ENCODE data around the gene RPS6KC1. TPM values are rescaled to one million over a fixed set of nuclear protein-coding genes. Genes with fewer than 3 reads are reported as not detected.

Gene RPS6KC1
- total RNA-seq, 1 donor from 2014 or later = 32.6 TPM

DNA sequence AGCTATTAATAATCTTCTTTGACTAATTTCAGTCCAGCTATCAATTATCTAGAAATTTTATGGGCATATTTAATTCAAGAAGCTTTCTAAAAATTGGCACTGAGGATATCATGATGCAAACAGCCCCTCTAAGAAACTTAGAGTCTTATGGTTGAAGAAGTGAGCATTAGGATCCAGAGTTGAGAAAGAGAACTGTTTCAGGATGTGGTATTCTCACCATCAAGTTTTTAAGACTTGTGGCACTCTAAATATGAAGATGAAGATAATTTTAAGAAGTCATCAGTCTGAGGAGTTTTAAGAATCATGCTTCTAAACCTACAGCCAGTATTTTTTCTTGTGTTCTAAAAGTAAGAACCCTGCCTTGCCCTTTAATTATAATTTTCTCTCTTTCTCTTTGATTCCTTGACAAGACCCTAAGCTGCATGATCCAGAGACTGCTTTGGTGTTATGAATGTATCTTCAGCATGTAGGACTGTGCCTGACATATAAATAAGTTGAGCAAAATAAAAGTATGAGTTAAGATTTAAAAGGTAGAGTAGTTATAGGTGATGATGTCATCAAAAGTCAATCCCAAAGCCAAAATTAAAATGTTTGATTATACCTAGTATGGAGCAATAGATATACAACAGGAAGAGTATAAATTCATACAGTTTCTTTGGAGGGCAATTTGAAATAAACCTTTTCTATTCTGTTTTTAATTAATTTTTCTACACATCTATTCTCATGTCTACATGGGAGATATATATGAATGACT is 39.1 kb downstream of the RPS6KC1 start:
- H3K27me3 Mint-ChIP-seq (ENCODE audit: insufficient read depth, low read depth) = no peaks in the 10 kb centered on the region
- TF ChIP-seq CTCF (IDR thresholded peaks at IDR 0.05) = no peak
- TF ChIP-seq EZH2 (IDR thresholded peaks at IDR 0.05) = no peak
- no peak for TF ChIP-seq EZH2phosphoT487 (IDR thresholded peaks at IDR 0.05)
- H3K36me3 Mint-ChIP-seq = peaks cover 7% of the 10 kb centered on the region
- Histone ChIP-seq H3K4me2 (no peak overlapping the region), H3K27ac (no peak overlapping the region), H2AFZ (replicated peaks) (no peak overlapping the region), H3K4me1 (no peaks in the 10 kb centered on the region), H3K79me2 (ENCODE audit: low read depth) (no peaks in the 10 kb centered on the region), H3K9me3 (ENCODE audit: low read depth) (no peaks in the 10 kb centered on the region), H3K4me3 (no peak overlapping the region), H4K20me1 (ENCODE audit: low read depth) (no peaks in the 10 kb centered on the region), H3K36me3 (no peaks in the 10 kb centered on the region), H3K27me3 (no peaks in the 10 kb centered on the region), H3K9ac (no peak overlapping the region), H3F3A (ENCODE audit: low read depth) (no peaks in the 10 kb centered on the region)
- H3K9me3 Mint-ChIP-seq = no peaks in the 10 kb centered on the region
- H3K27ac Mint-ChIP-seq = no peak overlapping the region
- no peaks in the 10 kb centered on the region for H3K4me1 Mint-ChIP-seq
- H3K4me3 Mint-ChIP-seq = no peak overlapping the region
- no peak for DNase-seq (ENCODE audit: low spot score)

DNA sequence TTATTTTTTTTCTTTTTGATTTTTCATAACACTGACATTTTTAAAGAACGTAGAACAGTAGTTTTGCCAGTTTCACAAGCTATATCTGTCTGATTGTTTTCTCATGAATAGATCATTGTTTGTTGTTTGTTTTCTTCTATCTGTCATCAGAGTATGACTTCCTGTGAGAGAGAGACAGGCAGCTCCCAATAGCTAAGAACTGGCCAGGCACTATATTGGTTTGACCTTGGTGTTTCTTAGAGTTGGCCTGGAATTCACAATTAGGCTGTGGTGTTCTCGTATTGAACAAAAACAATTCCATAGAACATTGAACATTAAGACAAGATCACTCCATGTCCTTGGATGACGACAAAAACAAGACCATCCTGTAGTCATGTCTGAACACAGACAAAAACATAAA is 43.4 kb downstream of the RPS6KC1 start:
- no peak overlapping the region for H3K4me3 ChIP-seq
- H3K36me3 ChIP-seq = no peaks in the 10 kb centered on the region
- H3K4me2 ChIP-seq = no peak overlapping the region
- Mint-ChIP-seq H3K4me1 (no peaks in the 10 kb centered on the region), H3K9me3 (peaks cover 2% of the 10 kb centered on the region), H3K27ac (no peak overlapping the region), H3K36me3 (peaks cover 13% of the 10 kb centered on the region), H3K27me3 (ENCODE audit: insufficient read depth, low read depth) (no peaks in the 10 kb centered on the region), H3K4me3 (no peak overlapping the region)
- no peaks in the 10 kb centered on the region for H3K79me2 ChIP-seq (ENCODE audit: low read depth)
- H3K9ac ChIP-seq = no peak overlapping the region
- H2AFZ ChIP-seq (replicated peaks) = no peak overlapping the region
- no peaks in the 10 kb centered on the region for H3K4me1 ChIP-seq
- no peaks in the 10 kb centered on the region for H4K20me1 ChIP-seq (ENCODE audit: low read depth)
- H3K27me3 ChIP-seq = no peaks in the 10 kb centered on the region
- no peak for DNase-seq (ENCODE audit: low spot score)
- no peak overlapping the region for H3K27ac ChIP-seq
- H3K9me3 ChIP-seq (ENCODE audit: low read depth) = no peaks in the 10 kb centered on the region
- no peaks in the 10 kb centered on the region for H3F3A ChIP-seq (ENCODE audit: low read depth)
- TF ChIP-seq EZH2 (IDR thresholded peaks at IDR 0.05) = no peak
- TF ChIP-seq CTCF (IDR thresholded peaks at IDR 0.05) = no peak
- TF ChIP-seq EZH2phosphoT487 (IDR thresholded peaks at IDR 0.05) = no peak

GRCh38 chr1:213095467-213095866 is 44.4 kb downstream of the RPS6KC1 start:
- Histone ChIP-seq H3K79me2 (ENCODE audit: low read depth) (no peaks in the 10 kb centered on the region), H3K4me3 (no peak overlapping the region), H4K20me1 (ENCODE audit: low read depth) (no peaks in the 10 kb centered on the region), H3K27me3 (no peaks in the 10 kb centered on the region), H3F3A (ENCODE audit: low read depth) (no peaks in the 10 kb centered on the region), H3K27ac (no peak overlapping the region), H3K36me3 (no peaks in the 10 kb centered on the region), H3K4me1 (no peaks in the 10 kb centered on the region), H2AFZ (replicated peaks) (no peak overlapping the region), H3K4me2 (no peak overlapping the region), H3K9ac (no peak overlapping the region), H3K9me3 (ENCODE audit: low read depth) (no peaks in the 10 kb centered on the region)
- TF ChIP-seq EZH2 (IDR thresholded peaks at IDR 0.05) = no peak
- TF ChIP-seq CTCF (IDR thresholded peaks at IDR 0.05) = no peak
- TF ChIP-seq EZH2phosphoT487 (IDR thresholded peaks at IDR 0.05) = no peak
- Mint-ChIP-seq H3K36me3 (peaks cover 10% of the 10 kb centered on the region), H3K27me3 (ENCODE audit: insufficient read depth, low read depth) (no peaks in the 10 kb centered on the region), H3K27ac (no peak overlapping the region), H3K4me1 (no peaks in the 10 kb centered on the region), H3K9me3 (peaks cover 2% of the 10 kb centered on the region), H3K4me3 (no peak overlapping the region)
- no peak for DNase-seq (ENCODE audit: low spot score)
